GM18519 (cell line): ENCODE measurements around the gene UBR1.
"Not testable (repeated sequence)": the region's sequence is repeated elsewhere in the genome, so short reads cannot be mapped to it uniquely, and the experiment has no call there.

Experiments used
- ATAC-seq: cut with Tn5 transposase; IDR thresholded peaks from one replicate; pipeline ENCODE4 v1.9.1; 2021; ENCODE audit warnings: mild to moderate bottlenecking, moderate library complexity; ENCODE audit not compliant: unreplicated experiment, low FRiP score

Gene UBR1

DNA sequence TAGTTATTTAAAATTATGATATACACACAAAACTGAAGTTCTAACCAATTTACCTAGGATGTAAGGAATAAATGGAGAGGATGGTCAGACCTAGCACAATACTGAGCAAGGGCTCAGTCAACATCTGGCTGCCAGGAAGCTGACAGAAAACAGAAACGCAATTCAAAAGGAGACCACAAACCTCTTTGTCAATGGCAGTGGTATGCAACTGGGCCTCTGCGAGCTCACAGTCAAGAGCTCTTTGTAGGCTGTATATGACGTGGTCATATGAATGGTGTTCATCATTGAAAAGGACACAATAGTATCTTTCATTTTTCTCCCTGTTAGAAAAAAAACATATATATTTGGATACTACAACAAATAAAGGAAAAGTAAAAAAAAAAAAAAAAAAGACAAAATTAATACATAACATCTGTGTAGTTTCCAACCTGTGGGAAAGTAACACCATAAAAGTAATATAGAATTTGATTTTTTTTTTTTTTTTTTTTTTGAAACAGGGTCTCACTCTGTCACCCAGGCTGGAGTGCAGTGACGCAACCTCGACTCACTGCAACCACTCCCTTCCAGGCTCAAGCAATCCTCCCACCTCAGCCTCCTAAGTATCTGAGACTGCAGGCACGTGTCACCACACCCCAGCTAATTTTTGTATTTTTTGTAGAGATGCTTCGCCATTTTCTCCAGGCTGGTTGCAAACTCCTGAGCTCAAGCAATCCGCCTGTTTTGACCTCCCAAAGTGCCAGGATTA is 37.9 kb downstream of the UBR1 start:
- no peak for ATAC-seq

DNA sequence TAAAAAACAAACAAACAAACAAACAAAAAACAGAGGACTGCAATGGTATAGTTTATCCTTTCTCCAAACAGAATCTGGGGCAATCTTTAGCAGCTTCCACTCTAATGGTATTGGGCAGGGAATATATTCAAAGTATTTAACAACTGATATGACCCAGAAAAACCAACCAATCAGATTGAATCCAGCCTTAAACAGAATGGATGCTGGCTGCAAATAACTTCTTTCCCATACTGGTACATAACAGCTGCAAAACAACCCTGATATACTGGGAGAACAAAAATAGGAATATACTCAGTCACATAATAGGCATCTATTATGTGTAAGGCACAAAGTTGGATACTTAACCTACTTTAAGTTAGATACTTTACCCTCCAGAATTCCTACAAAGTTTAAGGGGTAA is 49.1 kb downstream of the UBR1 start:
- ATAC-seq = no peak

DNA sequence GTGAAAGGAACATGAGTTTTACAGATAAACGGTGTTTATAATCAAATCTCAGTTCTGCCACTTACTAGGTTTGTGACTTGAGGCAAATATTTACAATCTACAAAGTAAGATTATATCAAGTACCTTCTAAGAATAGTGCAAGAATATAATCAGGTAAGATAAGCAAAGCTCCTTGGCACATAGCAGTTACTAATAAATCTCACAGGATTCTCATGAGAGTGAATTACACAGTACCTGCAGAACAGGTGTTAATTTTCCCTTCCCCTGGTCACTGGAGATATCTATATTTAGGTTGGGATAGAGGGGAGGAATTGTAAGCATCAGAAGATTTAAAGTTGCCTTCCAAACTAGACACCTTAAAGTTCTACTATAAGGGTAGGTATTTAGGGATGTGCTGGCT is 53.0 kb downstream of the UBR1 start:
- ATAC-seq = no peak

DNA sequence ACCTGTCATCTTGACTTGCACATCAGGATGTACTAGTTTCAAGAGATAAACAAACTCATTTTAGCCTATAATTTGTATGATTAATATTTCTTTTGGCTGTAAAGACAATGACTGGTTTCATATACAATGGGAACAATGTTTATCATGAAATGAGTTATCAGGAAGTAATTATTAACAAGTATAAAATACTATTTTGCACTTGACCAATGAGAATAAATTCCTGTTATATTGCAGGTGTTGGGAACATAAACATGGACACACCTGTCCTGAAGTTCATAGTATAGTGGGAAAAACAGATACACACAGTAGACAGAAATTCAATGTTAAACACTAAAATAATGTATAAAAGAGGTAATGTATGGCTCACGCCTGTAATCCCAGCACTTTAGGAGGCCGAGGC is 56.9 kb downstream of the UBR1 start:
- no peak for ATAC-seq

DNA sequence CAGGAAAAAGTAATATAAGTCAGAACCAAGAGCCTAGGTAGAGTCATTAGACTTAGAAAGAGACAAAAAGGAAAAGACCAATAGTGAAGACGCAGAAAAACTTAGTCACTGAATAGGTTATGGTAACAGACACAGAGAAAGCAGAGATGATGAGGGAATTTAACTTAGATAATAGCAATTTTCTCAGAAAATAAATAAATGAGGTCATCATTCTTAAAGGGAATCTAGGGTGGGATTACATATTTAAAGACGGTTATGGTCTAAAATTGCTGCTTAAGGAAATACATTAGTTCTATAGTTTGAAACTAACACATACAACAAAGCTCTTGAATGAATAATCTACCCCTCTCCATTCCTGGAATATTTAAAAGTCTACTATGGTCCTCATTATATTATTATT is 59.4 kb downstream of the UBR1 start:
- ATAC-seq = no peak

DNA sequence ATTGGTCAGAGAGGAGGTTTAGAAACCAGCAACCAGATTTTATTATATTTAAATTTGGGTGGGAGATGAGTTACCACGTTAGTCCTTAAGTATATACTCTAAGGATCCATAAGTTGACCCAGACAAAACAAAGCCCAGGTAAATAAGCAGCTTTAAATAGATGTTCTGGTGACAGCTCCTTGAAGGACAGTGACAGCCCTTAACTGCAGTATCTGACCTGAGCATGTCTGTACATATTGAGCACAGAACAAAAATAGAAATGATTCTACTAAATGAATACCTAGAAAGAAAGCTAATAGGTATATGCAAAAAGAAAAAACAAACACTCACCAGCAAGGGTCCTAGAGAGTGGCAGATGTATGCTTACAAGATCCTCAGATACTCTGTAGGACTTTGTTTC is 63.0 kb downstream of the UBR1 start:
- no peak for ATAC-seq

DNA sequence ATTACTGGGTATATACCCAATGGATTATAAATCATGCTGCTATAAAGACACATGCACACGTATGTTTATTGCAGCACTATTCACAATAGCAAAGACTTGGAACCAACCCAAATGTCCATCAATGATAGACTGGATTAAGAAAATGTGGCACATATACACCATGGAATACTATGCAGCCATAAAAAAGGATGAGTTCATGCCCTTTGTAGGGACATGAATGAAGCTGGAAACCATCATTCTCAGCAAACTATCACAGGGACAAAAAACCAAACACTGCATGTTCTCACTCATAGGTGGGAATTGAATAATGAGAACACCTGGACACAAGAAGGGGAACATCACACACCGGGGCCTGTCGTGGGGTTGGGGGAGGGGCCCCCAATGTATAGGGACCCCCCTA is 64.8 kb downstream of the UBR1 start:
- ATAC-seq = not testable (repeated sequence)

DNA sequence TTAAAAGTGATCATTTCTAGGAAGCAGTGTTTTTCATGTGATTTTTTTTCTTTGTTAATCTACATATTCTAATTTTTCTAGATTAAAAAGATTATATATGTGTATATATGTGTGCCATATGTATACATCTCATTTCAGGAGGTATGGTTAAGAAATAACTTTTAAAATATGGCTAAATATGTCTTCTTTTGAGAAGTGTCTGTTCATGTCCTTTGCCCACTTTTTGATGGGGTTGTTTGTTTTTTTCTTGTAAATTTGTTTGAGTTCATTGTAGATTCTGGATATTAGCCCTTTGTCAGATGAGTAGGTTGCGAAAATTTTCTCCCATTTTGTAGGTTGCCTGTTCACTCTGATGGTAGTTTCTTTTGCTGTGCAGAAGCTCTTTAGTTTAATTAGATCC is 70.6 kb downstream of the UBR1 start:
- not testable (repeated sequence) for ATAC-seq

DNA sequence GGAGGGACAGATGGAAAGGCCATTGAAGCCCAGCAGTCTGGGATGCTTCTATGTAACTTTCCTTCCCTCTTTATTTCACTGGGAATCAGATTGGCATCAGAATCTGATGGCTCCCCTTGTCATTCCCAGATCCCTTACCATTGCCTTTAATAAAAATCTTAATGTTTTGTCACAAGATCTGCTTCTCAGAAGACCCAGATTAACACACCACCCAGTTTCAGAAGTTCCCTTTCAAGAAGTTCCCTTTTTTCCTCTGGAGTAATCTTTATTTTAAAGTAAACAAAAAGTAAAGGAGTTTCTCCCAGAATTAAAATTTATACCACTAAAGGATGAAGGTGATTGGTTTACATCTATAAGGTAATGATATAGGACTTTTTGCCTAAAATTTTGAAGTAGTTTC is 76.4 kb downstream of the UBR1 start:
- ATAC-seq = no peak

DNA sequence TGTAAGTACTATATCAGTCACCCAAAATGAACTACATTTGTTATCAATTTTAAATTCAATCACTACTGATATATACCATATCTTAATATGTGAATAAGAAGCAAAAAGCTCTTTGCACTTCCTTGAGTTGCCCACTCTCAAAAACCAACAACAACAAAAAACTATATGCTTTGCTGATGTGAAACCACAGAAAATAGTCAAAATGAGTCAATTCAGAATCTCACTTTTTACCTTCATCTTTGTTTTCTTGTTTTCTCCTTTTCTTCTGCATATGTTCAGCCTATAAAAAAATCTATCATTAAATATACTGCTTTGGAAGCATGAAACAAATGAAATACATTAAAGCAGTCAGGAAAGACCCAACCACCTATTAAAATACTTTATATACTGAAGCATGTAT is 80.7 kb downstream of the UBR1 start:
- no peak for ATAC-seq

DNA sequence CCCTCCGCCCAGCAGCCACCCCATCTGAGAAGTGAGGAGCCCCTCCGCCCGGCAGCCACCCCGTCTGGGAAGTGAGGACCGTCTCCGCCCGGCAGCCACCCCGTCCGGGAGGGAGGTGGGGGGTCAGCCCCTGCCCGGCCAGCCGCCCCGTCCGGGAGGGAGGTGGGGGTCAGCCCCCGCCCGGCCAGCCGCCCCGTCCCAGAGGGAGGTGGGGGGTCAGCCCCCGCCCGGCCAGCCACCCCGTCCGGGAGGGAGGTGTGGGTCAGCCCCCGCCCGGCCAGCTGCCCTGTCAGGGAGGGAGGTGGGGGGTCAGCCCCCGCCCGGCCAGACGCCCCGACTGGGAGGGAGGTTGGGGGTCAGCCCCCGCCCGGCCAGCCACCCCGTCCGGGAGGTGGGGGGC is 91.2 kb downstream of the UBR1 start:
- ATAC-seq = not testable (repeated sequence)

DNA sequence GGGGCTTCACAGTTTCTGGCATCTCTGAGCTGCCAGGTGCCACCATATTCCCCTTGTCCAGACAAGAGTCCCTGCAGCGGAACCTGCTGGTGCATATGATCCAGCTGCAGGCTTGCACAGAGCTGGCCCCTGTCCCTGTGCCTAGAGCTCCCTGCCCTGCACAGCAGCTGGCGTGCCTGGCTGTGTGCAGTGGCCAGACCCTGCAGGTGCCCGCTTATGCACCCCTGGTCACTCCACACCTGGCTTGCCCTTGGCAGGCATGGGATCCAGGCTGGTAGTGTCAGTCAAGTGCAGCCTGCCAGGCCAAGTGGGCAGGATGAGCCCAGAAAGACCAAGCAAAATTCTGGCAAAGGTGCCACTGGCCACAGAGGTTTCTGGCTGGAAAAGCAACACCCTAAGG is 96.6 kb downstream of the UBR1 start:
- ATAC-seq = no peak

DNA sequence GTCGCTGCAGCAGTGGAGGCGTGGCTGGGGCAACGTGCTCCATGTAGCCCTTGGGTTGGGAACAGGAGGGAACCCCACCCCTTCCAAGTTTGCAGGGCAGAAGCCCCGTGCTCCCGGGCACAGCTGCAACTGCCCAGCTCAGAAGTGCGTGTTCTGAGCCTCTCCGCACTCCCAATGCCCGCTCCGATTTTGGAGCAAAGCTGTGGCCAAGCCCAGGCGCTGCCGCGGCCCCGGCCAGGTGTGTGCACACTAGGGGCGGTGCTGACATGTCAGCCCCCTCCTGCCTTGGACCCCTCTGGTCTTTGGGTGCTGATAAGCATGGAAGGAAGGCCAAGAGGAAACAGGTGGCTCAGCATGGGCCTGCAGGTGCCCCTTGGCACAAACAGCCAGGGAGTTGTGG is 97.7 kb downstream of the UBR1 start:
- no peak for ATAC-seq

DNA sequence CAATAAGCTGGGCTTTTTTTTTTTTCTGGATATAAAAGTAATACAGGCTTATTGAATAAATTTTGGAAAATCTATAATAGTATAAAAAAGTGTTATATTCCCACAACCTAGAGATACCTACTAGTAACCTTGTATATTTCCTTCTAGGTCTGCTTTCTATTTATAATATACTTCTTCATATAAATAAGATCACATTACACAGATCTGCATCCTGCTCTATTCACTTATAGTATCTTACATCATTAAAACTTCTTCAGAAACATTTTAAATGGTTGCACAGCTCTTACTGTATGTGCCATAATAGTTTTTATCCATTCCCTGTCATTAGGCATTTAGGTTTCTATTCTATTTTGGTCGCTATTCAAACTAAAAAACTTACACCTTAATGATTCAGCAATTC is 98.3 kb downstream of the UBR1 start:
- ATAC-seq = no peak

DNA sequence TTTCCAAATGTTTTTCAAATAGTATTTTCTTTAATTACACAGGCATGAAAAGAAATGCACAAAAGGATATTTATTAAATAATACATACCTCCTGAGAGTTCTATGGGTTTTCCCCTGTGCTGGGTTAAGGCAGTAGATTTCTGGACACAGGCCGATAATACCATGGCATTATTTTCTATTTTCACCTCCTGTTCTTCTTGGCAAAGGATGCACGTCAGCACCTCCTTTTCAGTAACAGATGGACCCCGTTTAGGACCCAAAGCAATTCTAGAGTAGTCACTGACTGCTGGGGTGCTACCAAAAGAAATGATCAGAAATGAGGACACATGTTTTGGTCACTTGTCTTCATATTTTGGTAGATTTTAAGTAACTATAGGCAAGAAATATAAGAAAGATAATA is 98.8 kb downstream of the UBR1 start:
- ATAC-seq = no peak

DNA sequence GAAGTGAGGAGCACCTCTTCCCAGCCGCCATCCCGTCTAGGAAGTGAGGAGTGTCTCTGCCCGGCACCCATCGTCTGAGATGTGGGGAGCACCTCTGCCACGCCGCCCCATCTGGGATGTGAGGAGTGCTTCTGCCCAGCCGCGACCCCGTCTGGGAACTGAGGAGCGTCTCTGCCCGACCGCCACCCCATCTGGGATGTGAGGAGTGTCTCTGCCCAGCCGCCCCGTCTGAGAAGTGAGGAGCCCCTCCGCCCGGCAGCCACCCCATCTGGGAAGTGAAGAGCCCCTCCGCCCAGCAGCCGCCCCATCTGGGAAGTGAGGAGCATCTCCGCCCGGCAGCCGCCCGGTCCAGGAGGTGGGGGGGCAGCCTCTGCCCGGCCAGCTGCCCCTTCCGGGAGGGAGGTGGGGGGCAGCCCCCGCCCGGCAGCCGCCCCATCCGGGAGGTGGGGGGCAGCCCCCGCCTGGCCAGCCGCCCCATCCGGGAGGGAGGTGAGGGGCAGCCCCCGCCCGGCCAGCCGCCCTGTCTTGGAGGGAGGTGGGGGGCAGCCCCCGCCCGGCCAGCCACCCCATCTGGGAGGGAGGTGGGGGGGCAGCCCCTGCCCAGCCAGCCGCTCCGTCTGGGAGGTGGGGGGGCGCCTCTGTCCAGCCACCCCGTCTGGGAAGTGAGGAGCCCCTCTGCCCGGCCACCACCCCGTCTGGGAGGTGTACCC is 100.8 kb downstream of the UBR1 start:
- ATAC-seq = not testable (repeated sequence)

DNA sequence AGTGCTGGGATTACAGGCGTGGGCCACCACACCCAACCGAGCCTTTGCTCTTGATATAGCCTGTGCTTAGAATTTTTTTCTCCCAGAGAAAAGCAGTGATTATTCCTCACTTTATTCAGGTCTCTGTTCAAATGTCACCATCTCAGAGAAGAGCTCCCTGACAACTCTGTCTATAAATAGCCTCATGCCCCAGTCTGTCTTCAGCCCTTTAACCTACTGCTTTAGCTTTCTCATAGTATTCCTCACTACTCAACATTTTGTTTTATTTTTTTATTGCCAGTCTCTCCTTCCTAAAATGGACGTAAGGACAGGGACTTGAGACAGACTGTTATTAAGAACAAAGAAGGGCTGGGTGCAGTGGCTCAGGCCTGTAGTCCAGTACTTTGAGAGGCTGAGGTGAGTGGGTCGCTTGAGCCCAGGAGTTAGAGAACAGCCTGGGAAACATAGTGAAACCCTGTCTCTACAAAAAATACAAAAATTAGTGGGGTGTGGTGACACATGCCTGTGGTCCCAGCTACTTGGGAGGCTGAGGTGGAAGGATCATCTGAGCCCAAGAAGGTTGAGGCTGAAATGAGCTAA is 106.5 kb downstream of the UBR1 start:
- no peak for ATAC-seq

DNA sequence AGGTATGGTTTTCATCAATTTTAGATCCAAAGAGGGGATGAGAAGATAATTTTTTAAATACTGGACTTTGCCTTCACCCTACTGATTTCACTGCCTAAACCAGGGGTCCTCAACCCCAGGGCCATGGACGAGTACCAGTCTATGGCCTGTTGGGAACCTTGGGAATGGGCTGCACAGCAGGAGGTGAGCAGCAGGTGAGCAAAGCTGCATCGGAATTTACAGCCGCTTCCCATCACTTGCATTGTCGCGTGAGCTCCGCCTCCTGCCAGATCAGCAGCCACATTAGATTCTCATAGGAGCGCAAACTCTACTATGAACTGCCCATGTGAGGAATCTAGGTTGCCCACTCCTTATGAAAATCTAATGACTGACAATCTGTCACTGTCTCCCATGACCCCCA is 109.0 kb downstream of the UBR1 start:
- ATAC-seq = no peak

DNA sequence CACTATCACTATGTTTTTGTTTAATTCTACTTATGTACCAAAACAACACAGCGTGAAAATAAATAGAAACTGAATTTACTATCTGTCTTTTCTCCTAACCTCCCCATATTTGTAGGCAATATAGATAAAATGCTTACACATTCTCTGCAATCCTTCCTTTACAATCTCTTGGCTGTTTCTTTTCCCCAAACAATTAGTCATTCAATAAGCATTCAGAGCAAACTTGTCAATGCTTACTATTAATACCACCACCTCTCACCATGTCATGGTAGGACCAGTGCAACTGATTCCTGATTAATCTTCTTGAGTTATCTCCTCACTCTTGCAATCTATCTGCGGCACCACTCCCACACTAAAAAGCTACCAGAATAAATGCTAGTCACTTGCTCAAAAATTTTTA is 111.3 kb downstream of the UBR1 start:
- ATAC-seq = no peak

DNA sequence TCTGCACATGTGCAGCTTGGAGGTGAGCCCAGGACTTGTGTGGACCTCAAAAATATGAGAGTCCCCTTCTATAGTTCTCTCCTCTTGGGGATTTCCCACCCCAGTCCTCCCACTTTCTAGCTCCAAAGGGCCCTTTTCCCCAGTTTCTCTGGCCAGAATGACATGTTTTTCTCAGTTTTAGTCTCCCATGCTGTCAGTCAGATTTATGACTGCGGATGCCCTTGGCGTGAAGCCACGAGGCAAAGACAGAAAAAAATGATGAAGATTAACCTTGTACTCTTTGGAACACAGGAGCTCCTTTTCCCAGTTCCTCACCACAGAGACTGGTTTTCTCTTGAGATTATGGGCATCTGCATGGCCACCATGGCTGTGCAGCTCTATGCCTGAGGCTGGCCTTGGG is 113.2 kb downstream of the UBR1 start:
- no peak for ATAC-seq

DNA sequence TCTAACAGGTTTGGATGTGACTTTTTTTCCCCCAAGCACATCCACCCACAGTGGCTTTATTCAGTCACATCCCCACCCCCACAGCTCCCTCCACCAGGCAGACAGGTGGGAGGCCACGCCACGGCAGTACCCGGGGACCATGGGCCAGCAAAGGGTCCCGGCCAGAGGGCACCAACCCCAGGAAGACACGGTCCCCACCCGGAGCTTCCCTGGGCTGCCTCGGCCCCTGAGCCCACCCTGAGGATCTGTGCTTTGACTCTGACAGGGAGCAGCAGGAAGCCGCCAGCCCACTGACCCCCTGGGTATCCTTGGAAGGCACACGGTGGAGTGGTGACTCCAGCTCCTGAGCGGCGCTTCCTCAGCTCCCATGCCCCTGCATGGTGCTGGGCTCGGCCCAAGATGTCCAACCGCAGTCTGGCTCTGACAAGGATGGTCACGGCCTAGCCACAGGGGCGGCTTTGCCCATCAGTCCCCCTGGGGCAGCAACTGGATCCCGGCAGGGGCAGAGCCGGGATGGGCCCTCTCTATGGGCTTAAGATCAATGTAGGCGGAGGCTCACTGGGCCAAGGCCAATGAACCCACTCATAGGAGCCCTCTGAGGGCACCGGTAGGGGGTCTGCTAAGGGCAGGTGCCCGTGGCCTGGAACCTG is 119.0 kb downstream of the UBR1 start:
- ATAC-seq = no peak
